Transverse colon (tissue), 3 donors: ENCODE results near the gene NEK5.

Experiments used
- EP300 ChIP-seq: sonication (generic); formaldehyde crosslinking; IDR thresholded peaks from one replicate; pipeline ENCODE4 v1.6.1; 2017; ENCODE audit warnings: antibody characterized with exemption, low read depth
- TF ChIP-seq, protein P1 (sequence below), 5 experiments: fragments of 200-600 bp in 3 of 5; fragments of 450-650 bp in 2 of 5; sonication (generic) in 3 of 5; IDR thresholded peaks; 1 replicate in 2 of 5; 2 replicates in 3 of 5; pipeline ENCODE4 v1.5.1; 2016 to 2017; ENCODE audit warnings: antibody characterized with exemption in 5 of 5, inconsistent platforms in 3 of 5, mild to moderate bottlenecking in 2 of 5, moderate library complexity in 1 of 5

DNA sequence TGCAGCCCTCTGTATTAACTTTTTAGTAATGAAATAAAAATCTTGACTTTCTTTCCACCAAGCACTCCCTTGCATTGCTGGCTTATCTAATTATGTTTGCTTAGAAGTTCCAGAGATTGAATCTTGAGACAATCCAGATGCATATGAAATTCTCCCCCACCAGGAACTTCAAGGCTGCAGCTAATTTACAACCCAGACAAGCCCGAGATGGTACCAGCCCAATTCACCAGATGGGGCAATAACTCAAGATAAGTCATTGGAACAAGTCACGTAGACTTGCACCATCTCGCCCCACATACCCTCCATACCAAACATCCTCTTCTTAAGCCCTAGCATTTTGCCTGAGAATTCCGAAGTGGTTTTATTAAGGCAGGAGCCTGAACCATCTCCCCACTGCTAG lies 75.4 kb downstream of the NEK5 start:
- no peak for TF ChIP-seq EP300
- TF ChIP-seq, protein P1, sequence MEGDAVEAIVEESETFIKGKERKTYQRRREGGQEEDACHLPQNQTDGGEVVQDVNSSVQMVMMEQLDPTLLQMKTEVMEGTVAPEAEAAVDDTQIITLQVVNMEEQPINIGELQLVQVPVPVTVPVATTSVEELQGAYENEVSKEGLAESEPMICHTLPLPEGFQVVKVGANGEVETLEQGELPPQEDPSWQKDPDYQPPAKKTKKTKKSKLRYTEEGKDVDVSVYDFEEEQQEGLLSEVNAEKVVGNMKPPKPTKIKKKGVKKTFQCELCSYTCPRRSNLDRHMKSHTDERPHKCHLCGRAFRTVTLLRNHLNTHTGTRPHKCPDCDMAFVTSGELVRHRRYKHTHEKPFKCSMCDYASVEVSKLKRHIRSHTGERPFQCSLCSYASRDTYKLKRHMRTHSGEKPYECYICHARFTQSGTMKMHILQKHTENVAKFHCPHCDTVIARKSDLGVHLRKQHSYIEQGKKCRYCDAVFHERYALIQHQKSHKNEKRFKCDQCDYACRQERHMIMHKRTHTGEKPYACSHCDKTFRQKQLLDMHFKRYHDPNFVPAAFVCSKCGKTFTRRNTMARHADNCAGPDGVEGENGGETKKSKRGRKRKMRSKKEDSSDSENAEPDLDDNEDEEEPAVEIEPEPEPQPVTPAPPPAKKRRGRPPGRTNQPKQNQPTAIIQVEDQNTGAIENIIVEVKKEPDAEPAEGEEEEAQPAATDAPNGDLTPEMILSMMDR (IDR thresholded peaks at IDR 0.05): no peak
